Upper lobe of left lung (tissue), 4 donors: ENCODE measurements around the gene FRZB.

ENCODE experiments used
- CTCF ChIP-seq, 6 experiments: fragments of 450-650 bp in 4 of 6; fragments of 200-600 bp in 2 of 6; sonication (generic) in 2 of 6; IDR thresholded peaks; one replicate each; pipeline ENCODE4 v1.5.1; 2016 to 2019; ENCODE audit warnings: antibody characterized with exemption in 6 of 6
- POLR2A ChIP-seq, 4 donors: fragments of 450-650 bp; IDR thresholded peaks; one replicate each; pipeline ENCODE4 v1.5.1; 2016 to 2017; ENCODE audit warnings: antibody characterized with exemption in 4 of 4, mild to moderate bottlenecking in 2 of 4

- no peak for TF ChIP-seq CTCF (IDR thresholded peaks at IDR 0.05)
- no peak for TF ChIP-seq POLR2A (IDR thresholded peaks at IDR 0.05)
Measured at GRCh38 chr2:182890773-182891378, 24.4 kb upstream of the FRZB start.
